GM12865 (cell line): Measurements from ENCODE around the gene SIDT2.

Experiments used
- DNase-seq: peaks from one replicate; pipeline ENCODE4 v3.0.0; 2010; ENCODE audit warnings: low read depth
- H3K4me3 ChIP-seq: 2 replicates; pipeline ENCODE4 v1.5.1; 2011; ENCODE audit warnings: mild to moderate bottlenecking, low read depth, low read length, control low read depth
- CTCF ChIP-seq: IDR thresholded peaks from 2 replicates; pipeline ENCODE4 v1.5.1; 2011; ENCODE audit warnings: low read length, control low read depth, low read depth, inconsistent platforms; ENCODE audit not compliant: insufficient read depth; ENCODE audit errors: missing control alignments

SIDT2 gene

DNA sequence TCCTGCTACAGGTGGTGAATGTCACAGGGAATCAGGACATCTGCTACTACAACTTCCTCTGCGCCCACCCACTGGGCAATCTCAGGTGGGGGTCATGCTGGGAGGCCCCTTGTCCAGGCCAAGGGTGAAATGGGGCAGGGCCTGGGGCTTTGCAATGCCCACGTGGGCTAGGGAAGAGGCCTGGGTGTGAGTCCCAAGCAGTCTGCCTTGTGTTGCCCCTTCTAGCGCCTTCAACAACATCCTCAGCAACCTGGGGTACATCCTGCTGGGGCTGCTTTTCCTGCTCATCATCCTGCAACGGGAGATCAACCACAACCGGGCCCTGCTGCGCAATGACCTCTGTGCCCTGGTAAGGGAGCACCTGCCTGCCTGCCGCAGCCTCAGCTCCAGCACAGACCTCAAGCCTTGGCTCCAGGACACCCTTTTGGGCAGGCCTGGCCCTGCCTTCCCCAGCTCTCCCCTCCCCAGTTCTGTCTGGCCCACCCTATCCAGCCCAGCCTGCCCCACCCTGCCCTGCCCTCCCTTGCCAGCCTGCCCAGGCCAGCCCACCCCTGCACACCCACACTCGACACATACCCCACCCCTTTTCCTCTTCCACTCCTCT is 11.5 kb downstream of the SIDT2 start:
- peak overlapping the region; percentile 28 for H3K4me3 ChIP-seq
- no peak for DNase-seq
- no peak for TF ChIP-seq CTCF

- no peak for TF ChIP-seq CTCF
These were observed 13.3 kb downstream of the SIDT2 start for GRCh38 chr11:117191680-117192400.

GRCh38 chr11:117192401-117192875 is 13.9 kb downstream of the SIDT2 start:
- DNase-seq = no peak
- TF ChIP-seq CTCF = no peak
- H3K4me3 ChIP-seq = no peak overlapping the region

More at GRCh38 chr11:117191680-117192400, 13.3 kb downstream of the SIDT2 start:
- no peak for DNase-seq
- H3K4me3 ChIP-seq = no peak overlapping the region

DNA sequence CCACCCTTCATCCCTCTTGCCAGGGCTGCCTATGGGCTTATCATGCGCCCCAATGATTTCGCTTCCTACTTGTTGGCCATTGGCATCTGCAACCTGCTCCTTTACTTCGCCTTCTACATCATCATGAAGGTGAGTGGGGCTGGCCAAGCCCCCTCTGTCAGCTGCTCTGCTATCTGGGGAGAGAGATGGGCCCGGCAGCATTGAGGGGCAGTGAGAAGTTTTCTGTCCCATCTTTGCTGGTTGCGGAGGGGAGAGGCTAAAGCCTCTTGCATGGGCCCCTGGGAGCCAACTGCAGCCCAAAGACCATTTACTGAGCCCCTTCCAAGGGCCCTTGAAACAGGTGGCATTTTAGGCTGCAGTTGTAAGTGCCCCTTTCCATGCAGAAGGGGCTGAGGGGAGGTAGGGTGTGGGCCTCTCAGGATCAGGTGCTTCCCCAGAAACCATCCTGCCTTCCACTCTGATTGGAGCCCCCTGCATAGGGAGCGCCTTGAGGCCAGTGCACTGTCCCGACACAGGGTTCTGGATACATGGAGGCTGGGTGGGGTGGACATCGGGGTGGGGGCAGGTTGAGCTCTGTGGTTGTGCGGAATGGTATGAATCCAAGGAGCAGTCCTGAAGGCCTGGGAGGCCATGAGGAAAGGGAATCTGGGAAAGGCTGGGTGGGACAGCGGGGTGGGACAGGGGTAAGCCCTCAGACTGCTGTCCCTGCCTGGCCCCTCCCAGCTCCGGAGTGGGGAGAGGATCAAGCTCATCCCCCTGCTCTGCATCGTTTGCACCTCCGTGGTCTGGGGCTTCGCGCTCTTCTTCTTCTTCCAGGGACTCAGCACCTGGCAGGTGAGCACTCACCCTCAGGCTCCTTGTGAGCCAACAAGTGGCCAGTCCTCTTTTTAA is 14.8 kb downstream of the SIDT2 start:
- no peak for DNase-seq
- no peak overlapping the region for H3K4me3 ChIP-seq
- no peak for TF ChIP-seq CTCF

- TF ChIP-seq CTCF = no peak
- H3K4me3 ChIP-seq = no peak overlapping the region
- DNase-seq = no peak
These were observed 15.7 kb downstream of the SIDT2 start for GRCh38 chr11:117194267-117194666.

GRCh38 chr11:117195258-117195657 is 16.7 kb downstream of the SIDT2 start:
- DNase-seq = no peak

More at GRCh38 chr11:117195258-117195657, 16.7 kb downstream of the SIDT2 start:
- no peak for TF ChIP-seq CTCF
- no peak overlapping the region for H3K4me3 ChIP-seq
